Left ventricle myocardium inferior (tissue), 1 donor: ENCODE data around the gene SELE. TPM values are rescaled to one million over a fixed set of nuclear protein-coding genes. Genes with fewer than 3 reads are reported as not detected.

Experiments used
- DNase-seq: peaks from one replicate; pipeline ENCODE4 v3.0.0-alpha.2; 2020
- H3K27ac ChIP-seq: fragments of 200-600 bp; replicated peaks from 2 replicates; pipeline ENCODE4 v1.8.0; 2021
- H3K27me3 ChIP-seq: fragments of 200-600 bp; 2 replicates; pipeline ENCODE4 v1.8.0; 2021; ENCODE audit warnings: low read depth
- H3K36me3 ChIP-seq: fragments of 200-600 bp; 2 replicates; pipeline ENCODE4 v1.8.0; 2021
- H3K4me1 ChIP-seq: fragments of 200-600 bp; 2 replicates; pipeline ENCODE4 v1.8.0; 2021
- H3K4me3 ChIP-seq: fragments of 200-600 bp; 2 replicates; pipeline ENCODE4 v1.8.0; 2021; ENCODE audit warnings: mild to moderate bottlenecking, moderate library complexity
- H3K9me3 ChIP-seq: fragments of 200-600 bp; replicated peaks from 2 replicates; pipeline ENCODE4 v1.8.0; 2021
- intact Hi-C: fragments of 100-400 bp; cut with micrococcal nuclease; formaldehyde crosslinking; loops from one replicate; pipeline ENCODE4 v1.11.0; 2022
- total RNA-seq: library from RNA; stranded (reverse); fragmentation: NEBNext Ultra II Directional; extraction: Animal tissue kit (Norgen Biotek cat#: 25700); gene quantifications from one replicate; pipeline ENCODE4 v1.2.1, GENCODE V29; 2021
- TF ChIP-seq, protein P1 (sequence below): fragments of 200-600 bp; IDR thresholded peaks from 2 replicates; pipeline ENCODE4 v1.8.0; 2021; ENCODE audit warnings: antibody characterized with exemption, mild to moderate bottlenecking, borderline replicate concordance
- donor health status: DM: no; HTN: yes; CAD: no; lungs with severe emphysema.

SELE gene
- total RNA-seq, 1 donor from 2014 or later = 0.44 TPM

DNA sequence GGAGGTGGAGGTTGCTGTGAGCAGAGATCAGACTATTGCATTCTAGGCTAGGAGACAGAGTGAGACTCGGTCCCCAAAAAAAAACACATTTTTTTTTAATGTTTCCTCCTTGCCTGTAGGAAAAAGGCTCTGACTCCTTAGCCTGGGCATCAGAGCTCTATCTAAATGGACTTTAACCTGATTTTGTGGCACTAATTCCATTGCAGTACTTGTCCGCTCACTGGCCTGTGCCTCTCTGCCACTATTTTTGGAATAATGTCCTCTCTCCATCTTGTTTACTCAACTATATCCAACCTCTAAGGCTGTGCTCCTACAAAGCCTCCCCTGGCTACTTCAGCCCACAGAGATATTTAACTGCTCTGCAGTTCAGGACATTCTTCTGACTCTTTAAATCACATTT, 34.3 kb upstream of the SELE start:
- Histone ChIP-seq H3K9me3 (no peaks in the 10 kb centered on the region), H3K4me1 (no peaks in the 10 kb centered on the region), H3K27ac (no peak overlapping the region), H3K36me3 (no peaks in the 10 kb centered on the region), H3K27me3 (peaks cover 49% of the 10 kb centered on the region), H3K4me3 (no peak overlapping the region)
- intact Hi-C loops = no loop called here
- no peak for DNase-seq
- TF ChIP-seq, protein P1, sequence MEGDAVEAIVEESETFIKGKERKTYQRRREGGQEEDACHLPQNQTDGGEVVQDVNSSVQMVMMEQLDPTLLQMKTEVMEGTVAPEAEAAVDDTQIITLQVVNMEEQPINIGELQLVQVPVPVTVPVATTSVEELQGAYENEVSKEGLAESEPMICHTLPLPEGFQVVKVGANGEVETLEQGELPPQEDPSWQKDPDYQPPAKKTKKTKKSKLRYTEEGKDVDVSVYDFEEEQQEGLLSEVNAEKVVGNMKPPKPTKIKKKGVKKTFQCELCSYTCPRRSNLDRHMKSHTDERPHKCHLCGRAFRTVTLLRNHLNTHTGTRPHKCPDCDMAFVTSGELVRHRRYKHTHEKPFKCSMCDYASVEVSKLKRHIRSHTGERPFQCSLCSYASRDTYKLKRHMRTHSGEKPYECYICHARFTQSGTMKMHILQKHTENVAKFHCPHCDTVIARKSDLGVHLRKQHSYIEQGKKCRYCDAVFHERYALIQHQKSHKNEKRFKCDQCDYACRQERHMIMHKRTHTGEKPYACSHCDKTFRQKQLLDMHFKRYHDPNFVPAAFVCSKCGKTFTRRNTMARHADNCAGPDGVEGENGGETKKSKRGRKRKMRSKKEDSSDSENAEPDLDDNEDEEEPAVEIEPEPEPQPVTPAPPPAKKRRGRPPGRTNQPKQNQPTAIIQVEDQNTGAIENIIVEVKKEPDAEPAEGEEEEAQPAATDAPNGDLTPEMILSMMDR = no peak

DNA sequence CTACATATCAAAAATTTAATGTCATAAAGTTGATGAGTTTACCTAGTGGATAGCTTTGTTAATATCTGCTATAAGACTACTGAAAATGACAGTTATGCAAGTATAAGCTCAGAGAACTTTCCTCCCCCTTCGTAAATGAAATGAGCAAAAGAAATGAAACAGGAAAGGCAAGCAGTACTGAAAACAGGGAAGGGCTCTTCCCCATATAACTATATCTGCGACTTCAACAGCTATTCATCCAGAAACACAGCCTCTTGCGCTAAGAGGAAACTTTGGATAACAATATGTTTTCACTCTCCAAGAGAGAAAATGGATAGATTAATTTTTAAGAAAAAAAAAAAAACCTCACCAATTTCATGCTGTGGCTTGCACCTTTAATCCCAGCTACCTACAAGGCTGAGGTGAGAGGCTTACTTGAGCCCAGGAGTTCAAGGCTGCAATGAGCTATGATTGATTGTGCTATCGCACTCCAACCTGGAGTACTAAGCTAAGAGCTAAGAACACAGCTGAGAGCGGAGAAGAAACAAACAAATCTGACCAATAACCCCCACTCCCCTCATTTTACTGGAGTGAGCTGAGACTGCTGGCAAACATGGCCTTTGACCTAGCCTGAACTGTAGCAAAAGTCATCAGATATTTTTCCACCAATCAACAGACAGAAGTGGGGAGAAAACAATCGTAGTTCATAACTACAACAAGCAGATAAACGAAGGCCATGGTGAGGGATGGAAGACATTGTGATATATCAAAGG, 31.9 kb upstream of the SELE start:
- TF ChIP-seq, protein P1 = no peak
- intact Hi-C loops = no loop called here
- H3K27ac ChIP-seq = no peak overlapping the region
- DNase-seq = no peak
- no peaks in the 10 kb centered on the region for H3K36me3 ChIP-seq
- H3K9me3 ChIP-seq = no peaks in the 10 kb centered on the region
- no peaks in the 10 kb centered on the region for H3K4me1 ChIP-seq
- no peak overlapping the region for H3K4me3 ChIP-seq
- peaks cover 42% of the 10 kb centered on the region for H3K27me3 ChIP-seq

DNA sequence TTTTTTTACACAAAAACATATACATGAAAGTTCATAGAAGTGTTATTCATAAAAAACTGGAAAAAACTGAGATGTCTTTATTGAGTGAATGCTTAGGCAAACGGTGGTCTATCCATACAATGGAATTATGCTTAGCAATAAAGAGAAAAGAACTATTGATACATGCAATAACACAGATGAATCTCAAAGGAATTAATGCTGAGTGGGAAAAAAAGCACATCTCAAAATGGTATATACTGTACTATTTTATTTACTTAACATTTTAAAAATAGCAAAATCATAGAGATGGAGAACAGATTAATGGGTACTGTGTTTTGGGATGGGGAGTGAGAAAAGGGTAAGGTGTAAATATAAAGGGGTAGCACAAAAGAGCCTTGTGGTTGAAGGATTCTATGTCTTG, 31.0 kb upstream of the SELE start:
- Histone ChIP-seq H3K4me1 (no peaks in the 10 kb centered on the region), H3K9me3 (no peaks in the 10 kb centered on the region), H3K4me3 (no peak overlapping the region), H3K27ac (no peak overlapping the region), H3K36me3 (no peaks in the 10 kb centered on the region), H3K27me3 (peaks cover 36% of the 10 kb centered on the region)
- TF ChIP-seq, protein P1 = no peak
- intact Hi-C loops = no loop called here
- DNase-seq = no peak

- H3K36me3 ChIP-seq = no peaks in the 10 kb centered on the region
- no peak for DNase-seq
- TF ChIP-seq, protein P1 = no peak
- no peaks in the 10 kb centered on the region for H3K4me1 ChIP-seq
- H3K9me3 ChIP-seq = no peaks in the 10 kb centered on the region
- no peak overlapping the region for H3K4me3 ChIP-seq
- H3K27me3 ChIP-seq = peaks cover 23% of the 10 kb centered on the region
- H3K27ac ChIP-seq = no peak overlapping the region
- intact Hi-C loops = no loop called here
Measured at GRCh38 chr1:169762699-169763098, 28.8 kb upstream of the SELE start.

DNA sequence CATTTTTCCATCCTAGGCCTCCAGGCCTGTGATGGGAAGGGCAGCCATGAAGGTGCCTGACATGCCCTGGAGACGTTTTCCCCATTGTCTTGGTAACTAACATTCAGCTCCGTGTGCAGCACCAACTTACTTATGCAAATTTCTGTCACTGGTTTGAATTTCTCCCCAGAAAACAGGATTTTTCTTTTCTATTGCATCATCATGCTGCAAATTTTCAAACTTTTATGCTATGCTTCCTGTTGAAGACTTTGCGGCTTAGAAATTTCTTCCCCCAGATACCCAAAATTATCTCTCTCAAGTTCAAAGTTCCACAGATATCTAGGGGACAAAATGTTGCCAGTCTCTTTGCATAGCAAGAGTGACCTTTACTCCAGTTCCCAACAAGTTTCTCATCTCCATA, 25.2 kb upstream of the SELE start:
- Histone ChIP-seq H3K4me1 (no peaks in the 10 kb centered on the region), H3K27ac (no peak overlapping the region), H3K9me3 (no peaks in the 10 kb centered on the region), H3K36me3 (no peaks in the 10 kb centered on the region), H3K4me3 (no peak overlapping the region), H3K27me3 (peaks cover 19% of the 10 kb centered on the region)
- TF ChIP-seq, protein P1 = no peak
- DNase-seq = no peak
- intact Hi-C loops = no loop called here
